GM10847 (cell line): ENCODE data around the gene TPD52L2.

Source experiments
- POLR2A ChIP-seq: IDR thresholded peaks from 2 replicates; pipeline ENCODE4 v1.6.1; 2011; ENCODE audit not compliant: insufficient read length; ENCODE audit errors: extremely low read depth

The TPD52L2 gene

DNA sequence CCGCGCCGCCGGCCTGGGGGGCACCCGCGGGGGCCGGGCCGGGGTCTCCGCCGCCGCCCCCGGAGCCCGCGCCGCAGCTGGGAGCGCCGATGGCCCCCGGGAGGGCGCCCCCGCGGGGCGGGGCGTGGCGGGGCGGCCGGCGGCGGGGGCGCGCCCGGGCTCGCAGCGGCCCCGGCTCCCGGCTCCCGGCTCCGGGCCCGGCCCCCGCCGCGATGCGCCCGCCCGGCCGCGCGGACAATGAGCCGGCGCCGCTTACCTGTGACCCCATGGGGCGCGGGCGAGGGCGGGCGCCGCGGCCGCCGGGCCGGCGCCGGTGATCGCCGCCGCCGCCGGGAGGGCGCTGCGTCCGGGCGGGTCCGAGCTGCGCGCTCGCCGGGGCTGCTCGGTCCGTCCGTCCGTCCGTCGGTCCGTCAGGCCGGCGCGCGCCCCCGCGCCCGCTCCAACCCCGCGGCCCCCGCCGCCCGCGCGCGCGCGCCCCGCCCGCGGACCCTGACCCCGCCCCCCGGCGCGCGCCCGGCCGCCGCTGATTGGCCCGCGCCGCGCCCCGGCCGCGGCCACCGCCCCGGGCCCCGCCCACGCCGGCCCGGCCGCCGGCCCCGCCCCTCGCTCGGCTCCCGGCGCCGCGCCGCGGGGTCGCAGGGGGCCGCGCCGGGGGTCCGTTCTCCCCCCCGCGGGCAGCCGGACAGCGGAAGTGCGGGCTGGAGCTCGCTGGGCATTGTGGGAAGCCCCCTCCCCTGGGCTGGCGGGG is 34.1 kb upstream of the TPD52L2 start, which contains the start of gene ZBTB46:
Gene ZBTB46 (minus strand): TSS at position 424 of the 748 bp plus-strand sequence. CDS start 40,507 bp downstream, outside the sequence.
- no peak for TF ChIP-seq POLR2A

DNA sequence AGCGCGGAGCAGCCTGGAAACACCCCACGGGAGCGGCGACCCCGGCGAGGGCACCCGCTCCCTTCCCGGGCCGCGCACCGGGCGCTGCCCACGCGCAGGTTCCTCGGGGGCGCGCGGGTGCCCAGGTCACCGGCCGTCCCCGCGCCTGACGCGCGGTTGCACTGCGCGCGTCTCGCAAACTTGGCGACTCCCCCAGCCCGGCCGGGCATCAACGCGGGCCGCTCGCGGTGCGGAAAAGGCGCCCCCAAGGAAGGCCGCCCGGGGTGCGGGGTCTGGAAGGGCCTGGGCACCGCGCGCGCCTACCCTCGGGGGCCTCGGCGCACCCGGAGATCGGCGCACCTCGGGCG is 33.5 kb upstream of the TPD52L2 start:
- no peak for TF ChIP-seq POLR2A

GRCh38 chr20:63831993-63832686 is 32.9 kb upstream of the TPD52L2 start:
- TF ChIP-seq POLR2A: no peak

DNA sequence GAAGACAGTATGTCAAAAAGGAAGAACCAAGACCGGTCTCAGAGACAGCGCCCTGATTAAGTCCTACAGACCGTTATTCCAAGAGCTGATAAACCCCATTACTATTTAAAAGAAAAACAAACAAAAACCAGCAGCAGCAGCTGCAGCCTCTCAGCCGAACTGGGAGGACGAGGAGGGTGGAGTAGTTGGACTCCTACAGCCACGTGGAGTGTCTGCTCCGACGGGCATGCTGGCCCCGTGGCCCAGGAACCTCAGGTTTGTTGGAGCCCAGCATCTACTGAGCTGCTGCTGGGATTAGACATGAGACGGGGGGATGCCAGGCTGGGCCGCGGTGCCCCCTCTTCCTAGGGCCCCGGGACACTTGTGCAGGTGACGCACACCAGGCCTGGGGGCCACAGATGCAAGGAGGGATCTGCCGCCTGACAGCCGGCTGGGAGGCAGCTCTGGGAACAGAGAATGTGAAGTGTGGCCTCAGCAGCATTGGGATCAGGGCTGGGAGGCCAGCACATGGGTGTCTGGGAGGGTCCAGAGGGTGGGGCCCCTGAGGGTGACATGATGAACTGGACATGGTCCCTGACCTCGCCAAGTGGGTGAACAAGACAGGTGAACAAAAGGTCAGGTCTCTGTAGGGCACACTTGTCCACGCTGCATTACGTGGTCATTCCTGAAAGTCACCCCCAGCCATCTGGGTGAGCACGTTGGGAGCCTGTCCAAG is 31.1 kb upstream of the TPD52L2 start:
- TF ChIP-seq POLR2A: no peak

- TF ChIP-seq POLR2A: no peak
These were observed 30.6 kb upstream of the TPD52L2 start for GRCh38 chr20:63834491-63834880.

DNA sequence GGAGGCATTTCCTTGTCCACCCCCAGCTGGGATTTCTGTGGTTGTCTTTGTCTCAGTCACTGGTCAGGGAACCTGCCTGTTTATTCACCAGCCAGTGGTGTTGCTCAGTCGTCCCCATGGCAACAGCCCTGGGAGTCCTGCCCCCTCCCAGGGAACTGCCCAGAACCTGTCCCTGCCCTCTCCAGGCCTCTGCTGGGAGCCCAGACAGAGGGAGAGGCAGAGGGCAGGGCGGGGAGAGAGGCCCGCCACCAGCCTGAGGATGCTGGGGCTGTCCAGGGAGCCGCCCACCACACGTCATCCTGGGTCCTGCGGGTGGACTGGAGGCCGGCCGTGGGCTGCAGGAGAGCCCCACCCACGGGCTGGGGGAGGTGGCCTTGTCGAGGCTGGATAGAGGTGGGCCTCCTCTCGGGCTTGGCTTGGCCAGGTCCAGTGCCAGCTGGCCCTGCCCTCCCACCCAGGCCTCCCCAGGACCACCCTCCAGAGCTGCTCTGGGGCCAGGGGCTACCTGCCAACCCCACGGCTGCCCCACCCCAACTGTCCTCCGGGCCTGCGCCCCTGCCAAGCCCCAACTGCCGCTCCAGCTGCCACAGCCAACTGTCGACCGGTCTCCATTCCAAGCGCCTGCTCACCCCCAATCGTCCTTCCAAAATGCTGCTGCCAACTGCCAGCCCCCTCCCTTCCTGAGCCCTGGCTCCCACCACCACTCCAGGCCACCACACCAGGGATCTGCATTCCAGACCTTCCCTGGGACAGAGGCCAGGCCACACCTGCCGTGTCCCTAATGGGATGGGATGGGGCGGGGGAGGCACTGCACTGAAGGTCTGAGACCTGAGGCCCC is 29.8 kb upstream of the TPD52L2 start:
- TF ChIP-seq POLR2A: no peak

DNA sequence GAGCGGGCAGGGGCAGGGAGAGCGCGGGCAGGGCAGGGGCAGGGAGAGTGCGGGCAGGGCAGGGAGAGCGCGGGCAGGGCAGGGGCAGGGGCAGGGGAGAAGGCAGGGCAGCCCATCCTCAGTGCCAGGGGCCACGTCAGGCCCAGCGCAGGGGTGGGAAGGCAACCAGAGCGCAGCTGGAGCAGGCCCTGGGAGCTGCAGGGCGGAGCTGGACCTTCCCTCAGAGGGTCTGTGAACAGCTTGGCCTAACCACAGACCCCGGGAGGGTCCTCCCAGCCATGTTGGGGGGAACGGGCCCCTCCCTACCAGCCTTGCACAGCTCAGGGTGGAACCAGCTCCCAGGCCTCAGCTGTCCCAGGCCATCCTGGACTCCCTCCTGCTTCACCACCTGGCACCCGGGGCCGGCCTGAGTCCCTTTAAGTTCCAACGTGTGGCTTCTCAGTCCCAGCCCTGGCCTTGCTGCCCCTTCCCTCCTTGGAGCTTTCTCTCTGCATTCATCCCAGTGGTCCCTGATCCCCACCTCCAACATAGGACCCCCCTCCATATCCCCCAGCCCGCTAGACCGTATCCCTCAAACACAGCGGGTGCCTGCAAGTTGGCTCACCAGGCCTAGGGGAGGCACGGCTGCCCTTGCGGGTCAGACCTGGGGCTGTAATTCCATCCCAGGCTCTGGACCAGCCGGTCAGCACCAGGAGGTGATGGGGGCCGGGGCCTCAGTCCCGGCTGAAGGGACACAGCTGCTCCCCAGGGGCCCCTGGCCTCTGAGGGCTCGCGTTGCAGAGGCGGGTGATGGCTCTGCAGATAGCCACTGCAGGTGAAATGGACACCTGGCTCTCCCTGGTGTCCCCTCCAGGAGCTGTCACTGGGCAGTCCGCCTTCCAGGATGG is 28.4 kb upstream of the TPD52L2 start:
- TF ChIP-seq POLR2A: no peak

DNA sequence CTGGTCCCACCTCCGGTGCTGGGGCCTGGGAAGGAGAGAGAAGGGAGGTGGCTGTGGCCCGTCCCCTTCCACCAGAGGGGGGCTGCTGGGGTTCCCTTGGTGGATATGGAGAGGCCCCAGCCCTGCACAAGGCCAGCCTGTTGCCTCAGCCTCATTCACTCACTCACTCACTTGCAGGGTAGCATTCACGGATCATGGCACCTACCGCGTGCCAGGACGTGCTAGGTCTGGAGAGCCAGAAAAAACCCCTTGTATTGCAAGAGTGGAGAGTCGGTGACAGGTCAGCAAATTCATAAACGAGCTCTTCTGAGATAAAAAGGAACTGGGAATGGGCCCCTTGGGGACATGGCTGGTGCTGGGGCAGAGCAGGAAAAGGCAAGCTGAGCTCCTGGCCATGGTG is 27.6 kb upstream of the TPD52L2 start:
- TF ChIP-seq POLR2A: no peak

DNA sequence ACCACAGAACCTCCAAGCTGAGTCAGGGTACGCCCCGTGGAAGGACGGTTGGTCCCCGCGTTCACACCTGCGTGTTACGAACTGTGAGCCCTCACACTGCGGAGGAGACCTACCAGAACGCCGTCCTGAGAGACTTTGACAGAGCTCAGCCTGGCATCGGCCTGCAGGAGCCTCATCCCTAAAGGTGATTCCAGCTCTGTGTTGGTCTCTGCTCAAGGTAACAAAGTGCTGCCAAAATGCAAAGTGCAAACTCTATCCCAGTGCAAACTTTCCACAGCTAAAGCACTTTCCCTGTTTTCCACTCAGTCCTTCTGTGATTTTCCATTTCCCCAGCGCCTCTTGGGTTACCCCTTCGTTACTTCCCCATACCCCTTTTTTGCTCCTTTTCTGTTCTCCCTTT is 25.4 kb upstream of the TPD52L2 start:
- no peak for TF ChIP-seq POLR2A

DNA sequence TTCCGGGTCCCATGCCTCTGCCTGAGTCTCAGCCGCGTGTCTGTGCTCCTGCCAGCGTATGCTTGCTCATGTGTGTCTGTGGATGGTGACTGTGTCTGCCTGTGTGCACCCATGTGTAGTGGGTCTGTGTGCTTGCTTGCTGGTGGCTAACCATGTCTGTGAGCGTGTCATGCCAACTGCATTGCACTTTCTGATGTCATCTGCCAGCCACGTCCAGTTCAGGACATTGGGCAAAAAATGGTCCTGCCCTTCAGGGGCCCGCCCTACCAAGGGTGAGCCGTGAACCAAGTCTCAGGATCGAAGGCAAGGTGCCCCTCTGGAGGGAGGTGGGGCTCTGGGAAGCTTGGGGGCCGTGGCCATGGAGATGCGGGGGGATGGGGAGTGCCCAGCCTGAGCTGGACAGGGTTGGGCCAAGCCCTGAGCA is 24.7 kb upstream of the TPD52L2 start:
- no peak for TF ChIP-seq POLR2A

DNA sequence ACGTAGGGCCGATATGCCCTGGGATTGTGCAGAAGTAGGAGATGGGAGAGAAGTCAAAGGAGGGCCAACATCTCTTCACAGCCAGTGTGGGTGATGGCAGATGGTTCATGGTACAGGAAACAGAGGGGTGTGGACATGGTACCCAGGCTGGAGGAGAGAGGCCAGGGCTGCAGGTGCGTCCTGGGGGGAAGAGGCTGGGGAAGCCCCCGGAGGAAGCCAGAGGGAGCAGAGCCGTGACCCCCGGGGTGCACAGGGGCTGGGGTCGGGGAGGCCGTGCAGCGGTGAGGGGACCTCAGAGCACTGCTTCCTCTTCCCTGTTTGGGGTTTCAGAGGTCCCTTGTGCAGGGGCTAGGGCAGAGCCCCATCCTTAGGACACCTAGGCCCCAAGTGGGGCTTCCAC is 22.8 kb upstream of the TPD52L2 start:
- TF ChIP-seq POLR2A: no peak

- TF ChIP-seq POLR2A: no peak
These were observed 21.8 kb upstream of the TPD52L2 start for GRCh38 chr20:63843222-63843621.

- TF ChIP-seq POLR2A: no peak
These were observed 21.3 kb upstream of the TPD52L2 start for GRCh38 chr20:63843778-63844177.

DNA sequence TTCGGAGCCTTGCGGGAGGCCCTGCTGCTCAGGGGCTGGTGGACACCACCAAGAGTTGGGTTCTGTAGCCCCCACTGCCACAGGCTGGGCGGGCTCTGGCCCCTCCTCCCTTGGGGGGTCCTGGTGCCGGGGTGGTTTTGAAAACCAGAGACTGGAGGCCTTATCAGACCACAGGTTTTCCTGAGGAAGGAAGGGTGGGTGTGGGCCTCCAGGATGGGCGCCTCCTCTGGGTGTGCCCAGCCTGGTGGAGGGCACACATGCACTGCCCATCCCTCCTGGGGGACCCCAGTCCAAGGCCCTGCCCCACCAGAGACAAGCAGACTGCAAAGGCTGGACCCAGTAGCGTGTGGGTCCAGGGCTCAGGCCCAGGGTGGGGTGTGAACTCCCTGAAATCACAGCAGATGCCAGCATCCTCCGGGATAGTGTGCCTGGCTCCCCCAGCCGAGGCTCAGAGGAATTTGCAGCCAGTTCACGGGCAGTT is 20.5 kb upstream of the TPD52L2 start:
- TF ChIP-seq POLR2A: no peak
